GM20000 (cell line): ENCODE data around the gene MAPKAPK2.

Experiments
- DNase-seq: peaks from one replicate; pipeline ENCODE4 v3.0.0; 2012; ENCODE audit warnings: low spot score
- CTCF ChIP-seq: IDR thresholded peaks from 2 replicates; pipeline ENCODE4 v1.5.1; 2012; ENCODE audit warnings: mild to moderate bottlenecking, control low read depth; ENCODE audit errors: extremely low read depth, missing control alignments

Gene MAPKAPK2

GRCh38 chr1:206696812-206697585 lies 12.3 kb downstream of the MAPKAPK2 start:
- no peak for TF ChIP-seq CTCF
- DNase-seq = no peak

DNA sequence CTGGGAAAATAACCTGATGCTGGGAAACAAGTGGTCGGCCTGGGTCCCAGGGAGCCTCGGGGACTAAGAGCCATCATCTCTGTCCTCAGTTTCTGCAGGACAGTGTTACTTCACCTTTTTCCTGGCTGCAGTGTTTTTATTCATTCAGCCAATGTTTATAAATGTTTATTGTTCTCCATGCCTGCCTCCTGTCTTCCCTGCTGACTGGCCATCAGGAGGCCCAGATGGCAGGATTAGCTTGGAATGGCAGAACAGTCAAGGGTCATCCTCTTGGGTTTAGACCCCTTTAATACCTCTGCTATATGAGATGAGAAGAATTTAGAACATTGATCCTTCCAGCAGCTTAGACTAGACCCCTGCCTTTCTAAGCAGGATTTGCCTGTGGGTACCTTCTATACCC lies 13.3 kb downstream of the MAPKAPK2 start:
- TF ChIP-seq CTCF = no peak
- DNase-seq = no peak

- no peak for DNase-seq
- TF ChIP-seq CTCF = no peak
These were observed 14.4 kb downstream of the MAPKAPK2 start for GRCh38 chr1:206699000-206699586.

DNA sequence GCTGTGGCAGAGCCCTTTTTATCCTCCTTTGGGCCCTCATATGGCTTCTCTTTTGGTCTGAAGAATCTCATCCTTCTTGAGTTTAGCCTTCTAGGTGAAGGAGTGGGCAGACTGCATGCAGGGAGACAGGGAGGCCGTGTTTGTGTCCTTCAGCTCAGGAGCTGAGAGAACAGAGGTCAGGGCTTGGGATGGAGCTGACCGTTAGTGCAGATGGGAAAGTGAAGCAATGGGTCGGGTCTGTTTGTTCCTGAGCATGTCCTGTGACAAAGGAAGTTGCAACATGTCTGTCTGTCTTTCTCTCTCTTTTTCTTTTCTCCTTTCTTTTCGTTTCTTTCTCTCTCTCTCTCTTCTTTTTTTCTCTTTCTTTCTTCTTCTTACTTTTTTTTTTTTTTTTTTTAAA lies 14.9 kb downstream of the MAPKAPK2 start:
- no peak for TF ChIP-seq CTCF
- DNase-seq = no peak

DNA sequence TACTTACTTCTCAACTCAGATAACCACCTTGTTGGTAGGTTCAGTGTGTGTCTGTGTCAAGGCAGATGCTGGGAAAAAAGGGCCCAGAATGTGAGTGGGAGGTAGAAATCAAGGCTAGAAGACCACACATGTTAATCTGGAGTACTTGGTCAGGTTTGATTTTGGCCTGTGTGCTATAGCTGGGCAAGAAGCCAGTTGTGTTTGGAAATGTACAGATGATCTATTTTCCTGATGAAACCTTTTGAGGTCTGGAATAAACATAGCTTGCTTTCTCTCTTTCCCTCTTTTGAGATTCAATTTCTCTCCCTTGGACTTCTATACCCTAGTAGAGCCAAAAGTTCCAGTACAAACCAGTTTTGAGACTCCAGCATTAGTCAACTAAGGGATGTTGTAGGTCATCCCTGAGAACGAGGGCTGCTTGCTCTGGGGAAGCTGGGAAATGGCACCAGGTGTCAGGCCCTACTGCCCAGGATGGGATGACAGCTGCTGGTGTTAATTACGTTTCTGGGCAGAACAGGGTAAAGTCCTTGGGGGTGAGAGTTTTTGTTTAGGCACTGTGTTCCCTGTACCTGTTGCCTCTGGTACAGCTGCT lies 15.8 kb downstream of the MAPKAPK2 start:
- no peak for DNase-seq
- TF ChIP-seq CTCF = no peak

DNA sequence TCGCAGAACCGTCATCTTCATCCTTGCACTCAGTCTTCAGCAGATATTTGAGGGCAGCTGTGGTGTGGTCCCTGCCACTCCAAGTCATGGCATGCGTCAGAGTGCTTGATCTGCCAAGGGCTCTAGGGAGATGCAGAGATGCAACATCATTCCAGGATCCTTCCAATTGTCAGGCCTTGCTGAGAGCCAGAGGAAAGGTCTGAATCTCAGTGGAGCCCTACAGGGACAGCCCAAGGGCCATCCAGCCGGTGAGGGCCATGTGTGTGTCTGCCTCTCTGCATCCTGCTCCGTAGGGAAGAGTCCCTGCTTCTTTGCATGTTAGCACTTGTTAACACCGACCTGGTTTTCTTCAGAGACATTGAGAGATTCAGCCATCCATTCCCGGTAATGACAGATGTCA lies 17.6 kb downstream of the MAPKAPK2 start:
- DNase-seq = no peak
- TF ChIP-seq CTCF = no peak

GRCh38 chr1:206702803-206703202 lies 18.1 kb downstream of the MAPKAPK2 start:
- no peak for DNase-seq
- no peak for TF ChIP-seq CTCF
